ENCODE results near the gene SKI.

The SKI gene

GRCh38 chr1:2202843-2203601, 25.1 kb upstream of the SKI start:
- Histone ChIP-seq H4K20me1 (ENCODE audit: control insufficient read depth, insufficient read depth, low read depth, low read length) (no peaks in the 10 kb centered on the region), H3K27ac (ENCODE audit: low read depth, low read length) (no peak overlapping the region), H3K4me1 (ENCODE audit: control insufficient read depth, low read length) (peaks cover 13% of the 10 kb centered on the region), H3K4me3 (ENCODE audit: low read length) (no peak overlapping the region), H3F3A (ENCODE audit: control insufficient read depth, insufficient read depth) (no peaks in the 10 kb centered on the region), H3K9me2 (replicated peaks; ENCODE audit: control insufficient read depth, low read length) (no peaks in the 10 kb centered on the region), H3K9me3 (ENCODE audit: control insufficient read depth, insufficient read depth, low read length) (no peaks in the 10 kb centered on the region), H3K27me3 (ENCODE audit: control insufficient read depth, low read length) (peaks cover 12% of the 10 kb centered on the region; the same call in 1 of the 2 replicates), H3K79me2 (ENCODE audit: control insufficient read depth, low read length) (no peaks in the 10 kb centered on the region), H3K4me2 (ENCODE audit: low read length) (no peak overlapping the region), H3K36me3 (ENCODE audit: control insufficient read depth, low read length) (no peaks in the 10 kb centered on the region)
- TF ChIP-seq EZH2phosphoT487 (IDR thresholded peaks at IDR 0.05; ENCODE audit: borderline replicate concordance, low read length) (no peak), CTCF (IDR thresholded peaks at IDR 0.05; ENCODE audit: low read depth, low read length, poor library complexity, severe bottlenecking) (no peak)

- H3F3A ChIP-seq (ENCODE audit: control insufficient read depth, insufficient read depth) = no peaks in the 10 kb centered on the region
- peak overlapping the region; percentile 55 for H3K4me2 ChIP-seq (ENCODE audit: low read length)
- peaks cover 13% of the 10 kb centered on the region for H3K4me1 ChIP-seq (ENCODE audit: control insufficient read depth, low read length)
- no peaks in the 10 kb centered on the region for H3K79me2 ChIP-seq (ENCODE audit: control insufficient read depth, low read length)
- H3K9me3 ChIP-seq (ENCODE audit: control insufficient read depth, insufficient read depth, low read length) = no peaks in the 10 kb centered on the region
- H3K9me2 ChIP-seq (replicated peaks; ENCODE audit: control insufficient read depth, low read length) = no peaks in the 10 kb centered on the region
- no peak overlapping the region; the same call in 1 of the 2 replicates for H3K4me3 ChIP-seq (ENCODE audit: low read length)
- TF ChIP-seq CTCF (IDR thresholded peaks at IDR 0.05; ENCODE audit: low read depth, low read length, poor library complexity, severe bottlenecking) (no peak), EZH2phosphoT487 (IDR thresholded peaks at IDR 0.05; ENCODE audit: borderline replicate concordance, low read length) (no peak)
- no peaks in the 10 kb centered on the region for H4K20me1 ChIP-seq (ENCODE audit: control insufficient read depth, insufficient read depth, low read depth, low read length)
- H3K27ac ChIP-seq (ENCODE audit: low read depth, low read length) = no peak overlapping the region
- H3K36me3 ChIP-seq (ENCODE audit: control insufficient read depth, low read length) = no peaks in the 10 kb centered on the region
- peaks cover 12% of the 10 kb centered on the region; the same call in 1 of the 2 replicates for H3K27me3 ChIP-seq (ENCODE audit: control insufficient read depth, low read length)
These were observed 24.3 kb upstream of the SKI start for GRCh38 chr1:2203671-2204414.

GRCh38 chr1:2204415-2205190, 23.5 kb upstream of the SKI start:
- H3K27ac ChIP-seq (ENCODE audit: low read depth, low read length) = no peak overlapping the region
- H3K36me3 ChIP-seq (ENCODE audit: control insufficient read depth, low read length) = no peaks in the 10 kb centered on the region
- H3K4me3 ChIP-seq (ENCODE audit: low read length) = peak overlapping the region; percentile 42; the same call in 1 of the 2 replicates
- TF ChIP-seq CTCF (IDR thresholded peaks at IDR 0.05; ENCODE audit: low read depth, low read length, poor library complexity, severe bottlenecking) (no peak), EZH2phosphoT487 (IDR thresholded peaks at IDR 0.05; ENCODE audit: borderline replicate concordance, low read length) (no peak)
- H4K20me1 ChIP-seq (ENCODE audit: control insufficient read depth, insufficient read depth, low read depth, low read length) = no peaks in the 10 kb centered on the region
- peak overlapping the region; percentile 55 for H3K4me2 ChIP-seq (ENCODE audit: low read length)
- no peaks in the 10 kb centered on the region for H3K9me3 ChIP-seq (ENCODE audit: control insufficient read depth, insufficient read depth, low read length)
- no peaks in the 10 kb centered on the region for H3K79me2 ChIP-seq (ENCODE audit: control insufficient read depth, low read length)
- no peaks in the 10 kb centered on the region for H3F3A ChIP-seq (ENCODE audit: control insufficient read depth, insufficient read depth)
- H3K27me3 ChIP-seq (ENCODE audit: control insufficient read depth, low read length) = peaks cover 12% of the 10 kb centered on the region; the same call in 1 of the 2 replicates
- H3K4me1 ChIP-seq (ENCODE audit: control insufficient read depth, low read length) = peaks cover 13% of the 10 kb centered on the region
- no peaks in the 10 kb centered on the region for H3K9me2 ChIP-seq (replicated peaks; ENCODE audit: control insufficient read depth, low read length)
